ENCODE data around the gene SUPT6H. TPM values are rescaled to one million over a fixed set of nuclear protein-coding genes. Genes with fewer than 3 reads are reported as not detected.

SUPT6H gene
- total and polyA plus RNA-seq, 2 of the 4 experiments (the other 2 are of a cell fraction) = 41.4 to 44.8 TPM

- no peak for TF ChIP-seq CEBPB (IDR thresholded peaks at IDR 0.05; ENCODE audit: low read depth, low read length)
These were observed at the start of gene SUPT6H, which contains the start of gene SDF2 (continued) for GRCh38 chr17:28661635-28662526.

GRCh38 chr17:28612531-28612930, 49.5 kb upstream of the SUPT6H start:
- no peak overlapping the region for H4K5ac ChIP-seq (ENCODE audit: low read depth, low read length)
- no peak overlapping the region for H3K56ac ChIP-seq (ENCODE audit: extremely low read depth, insufficient read depth, low read length)
- ChIA-PET POLR2A (ENCODE audit: unreplicated experiment) (no interaction called here), CTCF (interaction anchor here (0.5 to 1.3 kb wide), 4 partner anchors 11 to 117 kb away, joined by 3 to 4 read pairs (median 3); partner anchors contain the start of gene BLTP2)
- in situ Hi-C loops (cut with MboI; ENCODE audit: low sequenced_read_pairs) = loop anchor here (10.0 kb wide), 1 partner anchor 118 kb away; no protein-coding TSS in a partner anchor
- ATAC-seq (ENCODE audit: low read depth) = no peak
- no peak overlapping the region for H2BK5ac ChIP-seq (ENCODE audit: low read depth, low read length, poor library complexity, severe bottlenecking)
- no peak overlapping the region for H3K4me3 ChIP-seq (ENCODE audit: insufficient read depth, low read depth, low read length)
- H2AFZ ChIP-seq (replicated peaks; ENCODE audit: low read length, poor library complexity) = no peak overlapping the region
- no peak overlapping the region for H2AK9ac ChIP-seq (replicated peaks; ENCODE audit: low read depth, low read length, poor library complexity)
- no peak overlapping the region for H3K4me2 ChIP-seq (ENCODE audit: low read depth, low read length)
- no peak overlapping the region for H3K23ac ChIP-seq (ENCODE audit: low read depth, low read length)
- H3K14ac ChIP-seq (replicated peaks; ENCODE audit: low read depth, low read length) = no peak overlapping the region
- H3K9me1 ChIP-seq (ENCODE audit: insufficient read depth, low read length) = no peaks in the 10 kb centered on the region
- no peaks in the 10 kb centered on the region for H3K79me1 ChIP-seq (ENCODE audit: low read depth in 1 of 2, low read length in 2 of 2)
- H2BK15ac ChIP-seq (ENCODE audit: low read depth, low read length) = no peak overlapping the region
- TF ChIP-seq RFX5 (IDR thresholded peaks at IDR 0.05; ENCODE audit: low read depth, low read length) = no peak
- TF ChIP-seq MAFK (IDR thresholded peaks at IDR 0.05; ENCODE audit: low read depth, low read length) = no peak
- no peak overlapping the region for H3K4ac ChIP-seq (ENCODE audit: low read depth, low read length)
- no peak overlapping the region for H4K8ac ChIP-seq (ENCODE audit: low read depth in 2 of 2, low read length in 2 of 2)
- BruUV-seq (replicated peaks) = no TSS peak
- peaks cover 39% of the 10 kb centered on the region for H3K36me3 ChIP-seq (ENCODE audit: control insufficient read depth, insufficient read depth, low read length)
- H2BK20ac ChIP-seq (ENCODE audit: low read depth, low read length) = no peak overlapping the region
- H3K18ac ChIP-seq (ENCODE audit: low read depth, low read length) = no peak overlapping the region
- H3K9me3 ChIP-seq (ENCODE audit: control insufficient read depth, insufficient read depth, low read length) = no peaks in the 10 kb centered on the region
- intact Hi-C loops (cut with micrococcal nuclease) = no loop called here
- peaks cover 8% of the 10 kb centered on the region; the same call in 1 of the 2 replicates for H4K20me1 ChIP-seq (ENCODE audit: insufficient read depth, low read length)
- H3K4me1 ChIP-seq (ENCODE audit: control insufficient read depth, insufficient read depth, low read length) = no peaks in the 10 kb centered on the region
- dilution Hi-C loops (cut with HindIII; ENCODE audit: low sequenced_read_pairs, unreplicated experiment) = no loop called here
- no peak for DNase-seq
- no peak overlapping the region for H3K27ac ChIP-seq (ENCODE audit: insufficient read depth, low read length)
- 83% methylated on average over 2 of the region's 2 CpGs; no CpG with 5 or more reads in 1 of the 2 experiments for WGBS, 2 experiments (ENCODE audit: extremely low coverage in 2 of 2, insufficient read length in 1 of 2)
- H3K27me3 ChIP-seq (ENCODE audit: control insufficient read depth, insufficient read depth, low read length) = no peaks in the 10 kb centered on the region
- H3K9ac ChIP-seq (ENCODE audit: low read depth, low read length) = no peak overlapping the region
- no peak overlapping the region for H4K91ac ChIP-seq (ENCODE audit: insufficient read depth, low read depth, low read length)
- H2BK120ac ChIP-seq (ENCODE audit: low read depth, low read length) = no peak overlapping the region
- H2AK5ac ChIP-seq (ENCODE audit: low read depth, low read length) = no peak overlapping the region

Measured in IMR-90 (cell line).